Ascending aorta (tissue), 2 donors: ENCODE measurements around the gene PTPRN2. TPM values are rescaled to one million over a fixed set of nuclear protein-coding genes. Genes with fewer than 3 reads are reported as not detected.
A peak's percentile ranks its signal among the peaks of the same experiment; 100 is the strongest.

ENCODE experiments used
- DNase-seq, 2 donors: peaks; one replicate each; pipeline ENCODE4 v3.0.0-alpha.2; 2019; ENCODE audit warnings: low spot score in 2 of 2
- H3K27ac ChIP-seq, 2 donors: fragments of 200-600 bp; sonication (generic); one replicate each; pipeline ENCODE4 v1.5.1; 2016 to 2017; ENCODE audit warnings: mild to moderate bottlenecking in 1 of 2
- H3K27me3 ChIP-seq: fragments of 200-600 bp; sonication (generic); one replicate; pipeline ENCODE4 v1.5.1; 2017
- H3K36me3 ChIP-seq, 2 donors: fragments of 200-600 bp; sonication (generic); one replicate each; pipeline ENCODE4 v1.5.1; 2016
- H3K4me1 ChIP-seq, 2 donors: fragments of 200-600 bp; sonication (generic); one replicate each; pipeline ENCODE4 v1.5.1; 2016 to 2017; ENCODE audit warnings: mild to moderate bottlenecking in 1 of 2
- H3K4me3 ChIP-seq, 2 donors: fragments of 200-600 bp; sonication (generic); one replicate each; pipeline ENCODE4 v1.5.1; 2016 to 2017; ENCODE audit warnings: mild to moderate bottlenecking in 1 of 2
- H3K9me3 ChIP-seq, 2 donors: fragments of 200-600 bp; sonication (generic); one replicate each; pipeline ENCODE4 v1.5.1; 2016
- intact Hi-C: fragments of 100-400 bp; cut with DNase I; formaldehyde crosslinking; loops from one replicate; pipeline ENCODE4 v1.15.1; 2023
- total RNA-seq: library from RNA; depleted of rRNA; stranded (reverse); fragments of >200 nt; gene quantifications from one replicate; pipeline ENCODE4 v1.1.0, GENCODE V29; 2016
- TF ChIP-seq, protein P1 (sequence below), 3 experiments: fragments of 200-600 bp in 2 of 3; fragments of 450-650 bp in 1 of 3; sonication (generic) in 2 of 3; IDR thresholded peaks; one replicate each; pipeline ENCODE4 v1.5.1; 2016 to 2019; ENCODE audit warnings: antibody characterized with exemption in 3 of 3, mild to moderate bottlenecking in 1 of 3, moderate library complexity in 1 of 3

The PTPRN2 gene
- total RNA-seq, 1 donor from 2014 or later: 7.3 TPM

DNA sequence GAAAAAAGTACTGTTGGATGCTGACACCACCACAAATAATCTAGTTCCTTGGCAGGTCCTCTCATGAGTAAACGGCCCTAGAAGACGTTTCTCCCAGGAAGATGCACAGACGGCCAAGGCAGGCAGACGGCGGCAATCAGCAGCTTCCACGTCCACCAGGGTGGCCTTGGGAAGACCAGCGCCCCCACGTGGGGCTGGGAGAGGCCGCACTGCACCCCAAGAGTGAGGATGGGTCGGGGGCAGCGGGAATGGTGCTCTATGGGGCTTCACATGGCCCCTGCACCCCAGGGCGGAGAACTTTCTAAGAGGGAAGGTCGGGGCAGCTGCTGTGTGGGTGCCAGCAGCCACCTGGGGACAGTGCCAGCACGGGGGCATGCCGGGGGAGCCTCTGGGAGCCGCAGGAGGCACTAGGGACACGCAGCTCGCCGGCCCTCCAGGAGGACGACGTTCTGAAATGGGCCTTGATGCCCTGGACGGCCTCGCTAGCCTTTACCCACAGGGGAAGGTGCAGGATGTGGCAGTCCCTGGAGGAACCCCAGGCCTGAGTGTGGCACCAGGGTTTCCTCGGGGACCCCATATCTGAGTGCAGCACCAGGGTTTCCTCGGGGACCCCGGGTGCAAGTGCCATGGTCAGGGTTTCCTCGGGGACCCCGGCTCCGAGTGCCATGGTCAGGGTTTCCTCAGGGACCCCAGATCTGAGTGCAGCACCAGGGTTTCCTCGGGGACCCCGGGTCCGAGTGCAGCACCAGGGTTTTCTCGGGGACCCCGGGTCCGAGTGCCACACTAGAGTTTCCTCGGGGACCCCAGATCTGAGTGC is 710.9 kb downstream of the PTPRN2 start:
- TF ChIP-seq, protein P1, sequence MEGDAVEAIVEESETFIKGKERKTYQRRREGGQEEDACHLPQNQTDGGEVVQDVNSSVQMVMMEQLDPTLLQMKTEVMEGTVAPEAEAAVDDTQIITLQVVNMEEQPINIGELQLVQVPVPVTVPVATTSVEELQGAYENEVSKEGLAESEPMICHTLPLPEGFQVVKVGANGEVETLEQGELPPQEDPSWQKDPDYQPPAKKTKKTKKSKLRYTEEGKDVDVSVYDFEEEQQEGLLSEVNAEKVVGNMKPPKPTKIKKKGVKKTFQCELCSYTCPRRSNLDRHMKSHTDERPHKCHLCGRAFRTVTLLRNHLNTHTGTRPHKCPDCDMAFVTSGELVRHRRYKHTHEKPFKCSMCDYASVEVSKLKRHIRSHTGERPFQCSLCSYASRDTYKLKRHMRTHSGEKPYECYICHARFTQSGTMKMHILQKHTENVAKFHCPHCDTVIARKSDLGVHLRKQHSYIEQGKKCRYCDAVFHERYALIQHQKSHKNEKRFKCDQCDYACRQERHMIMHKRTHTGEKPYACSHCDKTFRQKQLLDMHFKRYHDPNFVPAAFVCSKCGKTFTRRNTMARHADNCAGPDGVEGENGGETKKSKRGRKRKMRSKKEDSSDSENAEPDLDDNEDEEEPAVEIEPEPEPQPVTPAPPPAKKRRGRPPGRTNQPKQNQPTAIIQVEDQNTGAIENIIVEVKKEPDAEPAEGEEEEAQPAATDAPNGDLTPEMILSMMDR (IDR thresholded peaks at IDR 0.05): no peak
- intact Hi-C loops: no loop called here

DNA sequence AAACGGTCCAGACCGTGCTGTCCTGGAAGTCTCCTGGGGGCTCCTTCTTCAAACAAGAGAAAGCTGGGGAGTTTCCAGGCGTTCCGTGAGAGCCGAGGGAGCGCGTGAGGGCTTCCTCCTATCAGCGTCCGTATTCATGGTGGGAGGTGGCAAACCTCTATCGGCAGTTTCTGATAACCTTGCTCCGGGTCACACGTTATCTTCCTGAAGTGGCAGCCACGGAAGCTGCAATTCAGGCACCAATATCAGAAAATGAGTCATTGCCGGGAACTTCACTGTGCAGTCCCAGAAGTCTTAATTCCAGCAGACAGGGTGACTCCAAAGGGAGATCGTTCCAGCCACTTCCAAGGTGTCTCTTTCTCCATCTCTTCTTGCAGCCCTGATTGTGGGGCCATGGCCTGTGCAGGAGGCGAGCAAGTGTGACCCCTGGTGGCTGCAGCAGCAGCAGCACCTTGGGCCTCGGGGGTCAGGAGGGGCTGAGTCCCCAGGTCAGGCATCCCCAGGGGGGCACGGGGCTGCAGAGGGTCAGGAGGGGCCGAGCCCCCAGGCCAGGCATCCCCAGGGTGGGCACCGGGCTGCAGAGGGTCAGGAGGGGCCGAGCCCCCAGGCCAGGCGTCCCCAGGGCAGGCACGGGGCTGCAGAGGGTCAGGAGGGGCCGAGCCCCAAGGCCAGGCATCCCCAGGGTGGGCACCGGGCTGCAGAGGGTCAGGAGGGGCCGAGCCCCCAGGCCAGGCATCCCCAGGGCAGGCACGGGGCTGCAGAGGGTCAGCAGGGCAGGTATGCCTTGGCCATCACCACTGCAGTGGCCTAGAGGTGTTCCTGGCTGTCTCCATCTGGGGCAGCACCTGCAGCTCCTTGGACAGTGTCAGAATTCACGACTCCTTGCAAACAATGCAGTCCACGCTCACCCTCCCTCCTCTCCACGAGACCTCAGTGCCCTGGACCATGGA is 712.1 kb downstream of the PTPRN2 start:
- Histone ChIP-seq H3K36me3 (no peaks in the 10 kb centered on the region), H3K4me3 (no peak overlapping the region), H3K9me3 (no peaks in the 10 kb centered on the region), H3K27ac (no peak overlapping the region), H3K27me3 (no peaks in the 10 kb centered on the region), H3K4me1 (no peaks in the 10 kb centered on the region)
- intact Hi-C loops: no loop called here
- TF ChIP-seq, protein P1 (IDR thresholded peaks at IDR 0.05): peak in 1 of 3 experiments; percentile 29
- DNase-seq: no peak

More for the DNA sequence above, 710.9 kb downstream of the PTPRN2 start:
- Histone ChIP-seq H3K9me3 (no peaks in the 10 kb centered on the region), H3K27ac (no peak overlapping the region), H3K4me1 (no peaks in the 10 kb centered on the region), H3K4me3 (no peak overlapping the region), H3K36me3 (no peaks in the 10 kb centered on the region), H3K27me3 (no peaks in the 10 kb centered on the region)
- no peak for DNase-seq

DNA sequence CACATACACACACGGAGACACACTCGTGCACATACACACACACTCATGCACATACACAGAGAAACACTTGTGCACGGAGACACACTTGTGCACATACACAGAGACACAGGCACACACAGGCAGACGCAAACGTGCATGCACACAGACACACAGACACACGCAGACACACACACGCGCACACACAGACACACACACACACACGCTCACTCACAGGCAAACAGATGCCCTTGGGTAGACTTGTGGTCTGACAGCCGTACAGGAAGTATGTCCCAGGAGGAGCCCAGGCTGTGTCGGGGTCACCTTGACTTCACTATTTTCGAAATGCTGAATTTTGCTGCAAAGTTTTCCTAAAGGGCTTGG is 712.8 kb downstream of the PTPRN2 start:
- no peaks in the 10 kb centered on the region for H3K4me1 ChIP-seq
- H3K27me3 ChIP-seq: no peaks in the 10 kb centered on the region
- intact Hi-C loops: no loop called here
- H3K27ac ChIP-seq: no peak overlapping the region
- H3K36me3 ChIP-seq: no peaks in the 10 kb centered on the region
- H3K9me3 ChIP-seq: no peaks in the 10 kb centered on the region
- TF ChIP-seq, protein P1 (IDR thresholded peaks at IDR 0.05): no peak
- no peak for DNase-seq
- H3K4me3 ChIP-seq: no peak overlapping the region

DNA sequence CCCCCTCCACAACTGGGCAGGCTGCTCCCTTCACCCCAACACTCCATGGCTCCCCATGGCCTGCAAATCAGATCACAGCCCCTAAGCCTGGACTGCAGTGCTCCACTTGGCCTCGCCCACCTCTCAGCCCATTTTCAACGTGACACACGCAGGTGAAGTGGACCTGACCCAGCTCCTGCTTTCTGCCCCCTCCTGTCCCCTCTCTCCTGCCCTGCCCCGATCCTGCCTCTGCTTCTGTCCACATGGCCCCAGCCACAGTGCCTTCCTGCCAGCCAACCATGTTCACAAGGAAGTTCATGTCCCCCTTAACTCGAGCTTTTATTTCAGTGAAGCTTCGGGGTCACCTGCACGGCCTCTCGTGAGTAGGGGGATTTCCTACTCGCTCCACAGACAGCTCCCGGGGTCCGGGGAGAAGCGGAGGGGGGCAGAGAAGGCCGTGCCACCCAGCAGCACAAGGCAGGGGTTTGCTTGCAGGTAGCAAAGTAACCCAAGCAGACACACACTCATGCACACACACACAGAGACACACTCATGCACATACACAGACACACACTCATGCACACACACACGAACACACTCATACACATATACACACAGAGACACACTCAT is 713.3 kb downstream of the PTPRN2 start:
- no peak overlapping the region for H3K4me3 ChIP-seq
- H3K27me3 ChIP-seq: no peaks in the 10 kb centered on the region
- TF ChIP-seq, protein P1 (IDR thresholded peaks at IDR 0.05): no peak
- no peaks in the 10 kb centered on the region for H3K36me3 ChIP-seq
- no peak overlapping the region for H3K27ac ChIP-seq
- no peak for DNase-seq
- intact Hi-C loops: no loop called here
- H3K4me1 ChIP-seq: no peaks in the 10 kb centered on the region
- H3K9me3 ChIP-seq: no peaks in the 10 kb centered on the region

DNA sequence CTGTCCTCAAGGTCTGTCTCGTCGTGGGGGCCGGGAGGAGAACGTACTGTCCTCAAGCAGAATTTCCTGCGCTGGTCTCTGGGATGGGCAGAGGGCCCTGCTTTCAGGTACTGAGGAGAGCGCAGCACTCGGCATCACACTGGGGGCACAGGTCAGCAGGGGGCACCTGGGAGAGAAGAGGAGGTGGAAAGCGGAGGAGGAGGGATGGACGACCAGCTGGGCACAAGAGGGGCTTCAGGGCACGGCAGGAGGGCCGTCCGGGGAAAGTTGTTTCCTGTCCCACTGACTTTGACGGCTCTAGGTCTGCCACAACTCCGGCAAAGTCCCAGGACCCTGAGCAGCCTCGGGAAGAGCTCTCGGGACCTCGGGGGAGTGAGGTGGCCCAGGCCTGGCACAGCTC is 714.0 kb downstream of the PTPRN2 start:
- intact Hi-C loops: no loop called here
- TF ChIP-seq, protein P1 (IDR thresholded peaks at IDR 0.05): no peak
- no peak overlapping the region for H3K27ac ChIP-seq
- no peaks in the 10 kb centered on the region for H3K4me1 ChIP-seq
- no peak for DNase-seq
- H3K4me3 ChIP-seq: no peak overlapping the region
- no peaks in the 10 kb centered on the region for H3K36me3 ChIP-seq
- H3K9me3 ChIP-seq: no peaks in the 10 kb centered on the region
- H3K27me3 ChIP-seq: no peaks in the 10 kb centered on the region
